ENCODE data around the gene AHNAK2.

Gene AHNAK2

GRCh38 chr14:104887623-104888488 lies 90.3 kb downstream of the AHNAK2 start:
- TF ChIP-seq CTCF (IDR thresholded peaks at IDR 0.05) (no peak), ZFX (IDR thresholded peaks at IDR 0.05; ENCODE audit: borderline replicate concordance) (no peak)
- H3K27ac ChIP-seq: no peak overlapping the region

All from 22Rv1 (cell line).